GM18502 (cell line): ENCODE results near the gene WFIKKN1.

Experiments used
- ATAC-seq: cut with Tn5 transposase; IDR thresholded peaks from one replicate; pipeline ENCODE4 v1.9.1; 2021; ENCODE audit warnings: mild to moderate bottlenecking; ENCODE audit not compliant: unreplicated experiment, poor library complexity

The WFIKKN1 gene

GRCh38 chr16:680967-681745 is 50.4 kb downstream of the WFIKKN1 start:
- no peak for ATAC-seq

GRCh38 chr16:681746-682427 is 51.1 kb downstream of the WFIKKN1 start:
- ATAC-seq: no peak

- ATAC-seq: no peak
These were observed 52.0 kb downstream of the WFIKKN1 start for GRCh38 chr16:682493-683395.

GRCh38 chr16:683396-684070 is 52.7 kb downstream of the WFIKKN1 start:
- ATAC-seq: no peak
